ENCODE measurements around the gene SPRED3. TPM values are rescaled to one million over a fixed set of nuclear protein-coding genes. Genes with fewer than 3 reads are reported as not detected.

SPRED3 gene
- total RNA-seq, 1 donor from 2014 or later, result not detected

GRCh38 chr19:38440592-38440991 is 52.1 kb downstream of the SPRED3 start:
- peaks cover 30 to 37% (median 31%) of the 10 kb centered on the region in 3 donors for H3K36me3 ChIP-seq (ENCODE audit: control insufficient read depth in 3 of 3, insufficient read depth in 3 of 3, low read length in 3 of 3)
- peaks cover 24 to 43% (median 34%) of the 10 kb centered on the region in 3 donors for H3K4me1 ChIP-seq (ENCODE audit: control insufficient read depth in 3 of 3, insufficient read depth in 3 of 3, low read length in 3 of 3)
- H3K27ac ChIP-seq (ENCODE audit: low read depth, low read length), result peak overlapping the region; percentile 100
- no peak overlapping the region for H3K4me3 ChIP-seq (ENCODE audit: low read length in 3 of 3)
- H3K9me3 ChIP-seq (ENCODE audit: control insufficient read depth in 3 of 3, low read length in 3 of 3), result no peaks in the 10 kb centered on the region
- no peaks in the 10 kb centered on the region for H3K27me3 ChIP-seq (ENCODE audit: control insufficient read depth in 3 of 3, insufficient read depth in 3 of 3, low read length in 3 of 3)
- peak overlapping the region in 1 of 3 donors; percentile 71 for H3K9ac ChIP-seq (ENCODE audit: low read depth in 1 of 3, low read length in 3 of 3)

DNA sequence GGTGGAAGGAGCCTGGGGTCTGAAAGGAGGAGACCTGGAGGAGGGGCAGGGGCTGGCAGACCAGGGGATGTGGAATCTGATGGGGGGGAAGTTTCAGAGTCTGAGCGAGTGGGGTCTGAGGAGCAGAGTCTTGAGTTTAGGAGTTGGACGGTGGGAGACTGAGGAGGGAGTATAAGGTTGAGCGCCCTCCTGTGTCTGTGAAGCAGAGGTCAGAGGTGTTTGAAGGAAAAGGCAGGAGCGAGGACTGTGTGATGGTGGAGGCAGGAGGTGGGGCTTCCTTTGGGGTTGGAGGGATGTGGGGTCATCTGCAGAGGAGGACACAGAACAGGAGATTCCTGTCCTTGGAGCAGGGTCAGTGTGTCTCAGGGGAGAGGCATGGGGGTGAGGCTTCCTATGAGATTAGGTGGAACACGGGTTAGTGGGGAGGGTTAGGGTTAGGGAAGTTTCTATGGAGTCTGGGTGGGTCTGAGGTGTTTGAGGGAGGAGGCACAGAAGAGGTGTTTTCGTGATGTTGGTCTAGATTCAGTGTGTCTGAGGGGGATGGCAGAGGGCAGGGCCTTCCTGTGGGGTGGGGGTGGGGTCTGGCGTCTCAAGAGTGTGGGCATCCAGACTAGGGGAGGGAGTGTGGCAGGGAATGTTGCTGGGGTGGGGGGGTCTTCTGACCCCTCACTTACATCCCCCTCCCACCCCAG is 53.3 kb downstream of the SPRED3 start:
- peaks cover 41 to 48% (median 42%) of the 10 kb centered on the region in 3 donors for H3K36me3 ChIP-seq (ENCODE audit: control insufficient read depth in 3 of 3, insufficient read depth in 3 of 3, low read length in 3 of 3)

DNA sequence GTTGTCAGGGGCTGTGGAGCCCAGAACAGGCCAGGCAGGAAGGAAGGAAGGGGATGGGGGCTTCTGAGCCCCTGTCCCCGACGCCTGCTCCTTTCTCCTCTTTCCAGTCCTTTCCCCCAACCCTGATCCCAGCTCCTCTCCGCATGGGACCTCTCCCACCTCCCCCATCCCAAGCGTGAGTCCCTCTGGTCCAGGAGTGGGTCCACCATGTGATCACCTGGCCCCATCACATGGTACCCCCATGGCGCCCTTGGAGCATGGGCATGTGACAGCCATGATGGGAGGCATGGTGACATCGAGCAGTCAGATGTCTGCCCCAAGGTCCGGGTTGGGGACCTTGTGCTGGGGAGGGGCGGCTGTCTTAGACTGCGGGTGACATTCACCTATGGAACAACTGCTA is 54.2 kb downstream of the SPRED3 start:
- H3K9me3 ChIP-seq (ENCODE audit: control insufficient read depth in 3 of 3, low read length in 3 of 3), result no peaks in the 10 kb centered on the region
- no peak overlapping the region for H3K4me3 ChIP-seq (ENCODE audit: low read length in 3 of 3)
- H3K36me3 ChIP-seq (ENCODE audit: control insufficient read depth in 3 of 3, insufficient read depth in 3 of 3, low read length in 3 of 3), result peaks cover 45 to 53% (median 46%) of the 10 kb centered on the region in 3 donors
- H3K4me1 ChIP-seq (ENCODE audit: control insufficient read depth in 3 of 3, insufficient read depth in 3 of 3, low read length in 3 of 3), result peaks cover 16 to 31% (median 25%) of the 10 kb centered on the region in 3 donors
- H3K9ac ChIP-seq (ENCODE audit: low read depth in 1 of 3, low read length in 3 of 3), result no peak overlapping the region
- H3K27me3 ChIP-seq (ENCODE audit: control insufficient read depth in 3 of 3, insufficient read depth in 3 of 3, low read length in 3 of 3), result no peaks in the 10 kb centered on the region
- H3K27ac ChIP-seq (ENCODE audit: low read depth, low read length), result peak overlapping the region; percentile 40

More for the DNA sequence above, 53.3 kb downstream of the SPRED3 start:
- Histone ChIP-seq H3K27me3 (ENCODE audit: control insufficient read depth in 3 of 3, insufficient read depth in 3 of 3, low read length in 3 of 3) (no peaks in the 10 kb centered on the region), H3K4me1 (ENCODE audit: control insufficient read depth in 3 of 3, insufficient read depth in 3 of 3, low read length in 3 of 3) (peaks cover 21 to 38% (median 31%) of the 10 kb centered on the region in 3 donors), H3K9me3 (ENCODE audit: control insufficient read depth in 3 of 3, low read length in 3 of 3) (no peaks in the 10 kb centered on the region), H3K27ac (ENCODE audit: low read depth, low read length) (peak overlapping the region; percentile 40), H3K9ac (ENCODE audit: low read depth in 1 of 3, low read length in 3 of 3) (peak overlapping the region in 1 of 3 donors; percentile 20), H3K4me3 (ENCODE audit: low read length in 3 of 3) (no peak overlapping the region)

GRCh38 chr19:38443458-38443999 is 55.0 kb downstream of the SPRED3 start:
- Histone ChIP-seq H3K4me1 (ENCODE audit: control insufficient read depth in 3 of 3, insufficient read depth in 3 of 3, low read length in 3 of 3) (peaks cover 9 to 28% (median 20%) of the 10 kb centered on the region in 3 donors), H3K27ac (ENCODE audit: low read depth, low read length) (no peak overlapping the region), H3K9ac (ENCODE audit: low read depth in 1 of 3, low read length in 3 of 3) (no peak overlapping the region), H3K36me3 (ENCODE audit: control insufficient read depth in 3 of 3, insufficient read depth in 3 of 3, low read length in 3 of 3) (peaks cover 49 to 57% (median 51%) of the 10 kb centered on the region in 3 donors), H3K9me3 (ENCODE audit: control insufficient read depth in 3 of 3, low read length in 3 of 3) (no peaks in the 10 kb centered on the region), H3K27me3 (ENCODE audit: control insufficient read depth in 3 of 3, insufficient read depth in 3 of 3, low read length in 3 of 3) (no peaks in the 10 kb centered on the region), H3K4me3 (ENCODE audit: low read length in 3 of 3) (no peak overlapping the region)

DNA sequence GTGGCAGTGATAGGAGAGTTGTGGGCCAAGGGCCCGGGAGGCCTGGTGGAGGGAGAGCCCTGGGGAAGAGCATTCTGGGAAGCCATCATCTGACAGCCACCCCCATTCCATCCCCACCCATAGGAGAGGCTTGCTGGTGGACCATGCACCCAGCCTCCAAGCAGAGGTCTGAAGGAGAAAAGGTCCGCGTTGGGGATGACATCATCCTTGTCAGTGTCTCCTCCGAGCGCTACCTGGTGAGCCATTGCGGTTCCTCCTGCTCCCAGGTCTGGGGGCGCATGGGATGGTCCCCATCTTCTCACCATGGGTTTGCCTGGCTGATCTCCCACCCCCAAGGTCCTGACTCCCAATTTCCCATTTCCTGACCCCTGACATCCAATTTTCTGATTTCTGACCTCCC is 55.5 kb downstream of the SPRED3 start:
- Histone ChIP-seq H3K9me3 (ENCODE audit: control insufficient read depth in 3 of 3, low read length in 3 of 3) (no peaks in the 10 kb centered on the region), H3K27me3 (ENCODE audit: control insufficient read depth in 3 of 3, insufficient read depth in 3 of 3, low read length in 3 of 3) (no peaks in the 10 kb centered on the region), H3K4me1 (ENCODE audit: control insufficient read depth in 3 of 3, insufficient read depth in 3 of 3, low read length in 3 of 3) (peaks cover 7 to 28% (median 19%) of the 10 kb centered on the region in 3 donors), H3K4me3 (ENCODE audit: low read length in 3 of 3) (no peak overlapping the region), H3K27ac (ENCODE audit: low read depth, low read length) (no peak overlapping the region), H3K9ac (ENCODE audit: low read depth in 1 of 3, low read length in 3 of 3) (no peak overlapping the region), H3K36me3 (ENCODE audit: control insufficient read depth in 3 of 3, insufficient read depth in 3 of 3, low read length in 3 of 3) (peaks cover 52 to 61% (median 53%) of the 10 kb centered on the region in 3 donors)

GRCh38 chr19:38445362-38445761 is 56.9 kb downstream of the SPRED3 start:
- H3K9me3 ChIP-seq (ENCODE audit: control insufficient read depth in 3 of 3, low read length in 3 of 3), result no peaks in the 10 kb centered on the region
- no peak overlapping the region for H3K27ac ChIP-seq (ENCODE audit: low read depth, low read length)
- H3K36me3 ChIP-seq (ENCODE audit: control insufficient read depth in 3 of 3, insufficient read depth in 3 of 3, low read length in 3 of 3), result peaks cover 60 to 73% (median 66%) of the 10 kb centered on the region in 3 donors
- no peaks in the 10 kb centered on the region for H3K27me3 ChIP-seq (ENCODE audit: control insufficient read depth in 3 of 3, insufficient read depth in 3 of 3, low read length in 3 of 3)
- H3K9ac ChIP-seq (ENCODE audit: low read depth in 1 of 3, low read length in 3 of 3), result no peak overlapping the region
- H3K4me1 ChIP-seq (ENCODE audit: control insufficient read depth in 3 of 3, insufficient read depth in 3 of 3, low read length in 3 of 3), result peaks cover 0 to 28% (median 13%) of the 10 kb centered on the region in 3 donors
- H3K4me3 ChIP-seq (ENCODE audit: low read length in 3 of 3), result no peak overlapping the region

DNA sequence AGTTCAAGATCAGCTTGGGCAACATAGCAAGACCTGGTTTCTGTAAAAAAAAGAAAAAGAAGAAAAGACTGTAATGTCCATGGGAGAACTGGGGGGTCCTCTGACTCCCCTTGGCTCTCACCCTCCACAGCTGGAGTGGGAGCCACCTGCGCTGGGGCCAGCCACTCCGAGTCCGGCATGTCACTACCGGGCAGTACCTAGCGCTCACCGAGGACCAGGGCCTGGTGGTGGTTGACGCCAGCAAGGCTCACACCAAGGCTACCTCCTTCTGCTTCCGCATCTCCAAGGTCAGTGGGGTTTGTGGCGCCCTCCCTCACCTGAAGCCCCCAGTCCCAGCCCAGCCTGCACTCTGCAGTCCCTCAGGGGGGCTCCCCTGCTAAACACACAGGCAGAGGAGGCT is 59.7 kb downstream of the SPRED3 start:
- Histone ChIP-seq H3K4me1 (ENCODE audit: control insufficient read depth in 3 of 3, insufficient read depth in 3 of 3, low read length in 3 of 3) (peaks cover 0 to 31% (median 15%) of the 10 kb centered on the region in 3 donors), H3K36me3 (ENCODE audit: control insufficient read depth in 3 of 3, insufficient read depth in 3 of 3, low read length in 3 of 3) (peaks cover 75 to 82% (median 78%) of the 10 kb centered on the region in 3 donors), H3K27ac (ENCODE audit: low read depth, low read length) (no peak overlapping the region), H3K9me3 (ENCODE audit: control insufficient read depth in 3 of 3, low read length in 3 of 3) (no peaks in the 10 kb centered on the region), H3K9ac (ENCODE audit: low read depth in 1 of 3, low read length in 3 of 3) (no peak overlapping the region), H3K4me3 (ENCODE audit: low read length in 3 of 3) (no peak overlapping the region), H3K27me3 (ENCODE audit: control insufficient read depth in 3 of 3, insufficient read depth in 3 of 3, low read length in 3 of 3) (no peaks in the 10 kb centered on the region)

Other genes with a start within 250 kb of the SPRED3 start
- 1.0 TPM for gene DPF1, start 164.5 kb upstream of the SPRED3 start, total RNA-seq
- gene PPP1R14A, start 132.3 kb upstream of the SPRED3 start, total RNA-seq, result 2.6 TPM
- gene SPINT2, start 124.1 kb upstream of the SPRED3 start, total RNA-seq, result 1.6 TPM
- gene C19orf33, start 84.4 kb upstream of the SPRED3 start, total RNA-seq, result not detected
- gene YIF1B, start 72.8 kb upstream of the SPRED3 start, total RNA-seq, result 18.3 TPM
- 1.6 TPM for gene KCNK6, start 68.9 kb upstream of the SPRED3 start, total RNA-seq
- 3.1 TPM for gene CATSPERG, start 52.9 kb upstream of the SPRED3 start, total RNA-seq
- 129 TPM for gene PSMD8, start 14.1 kb upstream of the SPRED3 start, total RNA-seq
- gene GGN, start 663 bp upstream of the SPRED3 start, total RNA-seq, result not detected
- gene FAM98C, start 14.4 kb downstream of the SPRED3 start, total RNA-seq, result 4.7 TPM
- 1.0 TPM for gene RASGRP4, start 37.5 kb downstream of the SPRED3 start, total RNA-seq
- gene RYR1, start 45.0 kb downstream of the SPRED3 start, total RNA-seq, result 243 TPM
- gene MAP4K1, start 229.3 kb downstream of the SPRED3 start, total RNA-seq, result under 0.01 TPM
- 314 TPM for gene EIF3K, start 230.5 kb downstream of the SPRED3 start, total RNA-seq

Data from skeletal muscle tissue (tissue), 4 donors.